Astrocyte of the spinal cord (primary cell): ENCODE data around the gene SPACA9.
A peak's percentile ranks its signal among the peaks of the same experiment; 100 is the strongest.

Source experiments
- DNase-seq: peaks from one replicate; pipeline ENCODE4 v3.0.0; 2011; ENCODE audit warnings: low read depth, low spot score
- H3K4me3 ChIP-seq: 2 replicates; pipeline ENCODE4 v1.5.1; 2011; ENCODE audit warnings: low read depth, mild to moderate bottlenecking, low read length, moderate library complexity
- in situ Hi-C: cut with HindIII; loops from 2 replicates; pipeline ENCODE4 v1.10.0; 2017; ENCODE audit warnings: low sequenced_read_pairs
- TF ChIP-seq, protein P1 (sequence below): IDR thresholded peaks from 2 replicates; pipeline ENCODE4 v1.5.1; 2012; ENCODE audit warnings: low read depth, mild to moderate bottlenecking, low read length, inconsistent platforms

The SPACA9 gene

DNA sequence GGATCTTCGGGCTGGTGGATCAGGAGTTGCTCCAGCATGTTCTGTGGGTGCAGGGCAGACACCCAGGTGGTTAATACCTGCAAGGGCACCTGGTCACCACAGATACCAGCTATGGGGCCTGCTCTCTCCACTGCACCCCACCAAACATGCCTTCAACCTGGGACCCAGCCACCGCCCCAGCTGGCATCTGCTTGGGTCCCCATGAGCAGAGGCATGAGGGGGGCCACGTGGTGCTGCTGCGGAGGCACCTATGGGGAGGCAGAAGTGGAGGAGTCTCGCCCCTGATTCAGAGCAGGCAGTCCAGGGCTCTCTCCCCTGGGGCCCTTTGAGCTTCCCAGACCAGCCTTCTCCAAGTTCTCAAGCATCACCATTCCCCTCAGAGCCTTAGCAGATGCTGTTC lies 3.5 kb upstream of the SPACA9 start:
- H3K4me3 ChIP-seq: no peak overlapping the region
- in situ Hi-C loops: no loop called here
- TF ChIP-seq, protein P1, sequence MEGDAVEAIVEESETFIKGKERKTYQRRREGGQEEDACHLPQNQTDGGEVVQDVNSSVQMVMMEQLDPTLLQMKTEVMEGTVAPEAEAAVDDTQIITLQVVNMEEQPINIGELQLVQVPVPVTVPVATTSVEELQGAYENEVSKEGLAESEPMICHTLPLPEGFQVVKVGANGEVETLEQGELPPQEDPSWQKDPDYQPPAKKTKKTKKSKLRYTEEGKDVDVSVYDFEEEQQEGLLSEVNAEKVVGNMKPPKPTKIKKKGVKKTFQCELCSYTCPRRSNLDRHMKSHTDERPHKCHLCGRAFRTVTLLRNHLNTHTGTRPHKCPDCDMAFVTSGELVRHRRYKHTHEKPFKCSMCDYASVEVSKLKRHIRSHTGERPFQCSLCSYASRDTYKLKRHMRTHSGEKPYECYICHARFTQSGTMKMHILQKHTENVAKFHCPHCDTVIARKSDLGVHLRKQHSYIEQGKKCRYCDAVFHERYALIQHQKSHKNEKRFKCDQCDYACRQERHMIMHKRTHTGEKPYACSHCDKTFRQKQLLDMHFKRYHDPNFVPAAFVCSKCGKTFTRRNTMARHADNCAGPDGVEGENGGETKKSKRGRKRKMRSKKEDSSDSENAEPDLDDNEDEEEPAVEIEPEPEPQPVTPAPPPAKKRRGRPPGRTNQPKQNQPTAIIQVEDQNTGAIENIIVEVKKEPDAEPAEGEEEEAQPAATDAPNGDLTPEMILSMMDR: no peak
- no peak for DNase-seq

DNA sequence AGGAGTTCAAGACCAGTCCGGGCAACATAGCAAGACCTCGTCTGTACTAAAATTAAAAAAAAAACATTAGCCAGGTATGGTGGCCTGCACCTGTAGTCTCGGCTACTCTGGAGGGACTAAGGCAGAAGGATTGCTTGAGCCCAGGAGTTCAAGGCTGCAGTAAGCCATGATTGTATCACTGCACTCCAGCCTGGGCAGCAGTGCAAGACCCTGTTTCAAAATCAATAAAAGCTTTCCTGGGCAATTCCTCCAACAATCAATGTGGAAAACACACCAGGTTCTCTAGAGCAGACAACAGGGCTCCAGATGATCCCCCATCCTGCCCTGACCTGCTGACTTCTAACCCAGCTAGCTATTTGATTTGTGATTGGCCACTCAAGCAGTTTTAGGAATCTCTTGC lies 1.8 kb upstream of the SPACA9 start:
- no peak for DNase-seq
- TF ChIP-seq, protein P1: no peak
- in situ Hi-C loops: no loop called here
- no peak overlapping the region for H3K4me3 ChIP-seq

DNA sequence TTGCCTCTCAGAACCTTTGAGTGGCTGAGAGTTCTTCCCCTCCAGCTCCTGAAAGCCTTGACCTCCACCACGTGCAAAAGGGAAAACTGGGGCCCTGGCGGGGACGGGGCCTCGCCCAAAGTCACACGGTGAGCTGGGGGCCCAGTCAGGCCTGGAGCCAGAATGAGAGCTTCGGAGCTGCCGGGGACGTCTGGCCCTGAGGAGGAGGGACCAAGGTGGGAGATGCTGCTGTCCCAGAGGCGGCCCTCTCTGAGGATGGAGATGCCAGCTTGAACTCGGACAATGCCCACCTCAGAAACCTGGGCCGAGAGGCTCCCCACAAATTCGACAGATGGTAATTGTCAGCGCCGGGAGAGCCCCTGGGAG lies 1.3 kb upstream of the SPACA9 start:
- in situ Hi-C loops: no loop called here

DNA sequence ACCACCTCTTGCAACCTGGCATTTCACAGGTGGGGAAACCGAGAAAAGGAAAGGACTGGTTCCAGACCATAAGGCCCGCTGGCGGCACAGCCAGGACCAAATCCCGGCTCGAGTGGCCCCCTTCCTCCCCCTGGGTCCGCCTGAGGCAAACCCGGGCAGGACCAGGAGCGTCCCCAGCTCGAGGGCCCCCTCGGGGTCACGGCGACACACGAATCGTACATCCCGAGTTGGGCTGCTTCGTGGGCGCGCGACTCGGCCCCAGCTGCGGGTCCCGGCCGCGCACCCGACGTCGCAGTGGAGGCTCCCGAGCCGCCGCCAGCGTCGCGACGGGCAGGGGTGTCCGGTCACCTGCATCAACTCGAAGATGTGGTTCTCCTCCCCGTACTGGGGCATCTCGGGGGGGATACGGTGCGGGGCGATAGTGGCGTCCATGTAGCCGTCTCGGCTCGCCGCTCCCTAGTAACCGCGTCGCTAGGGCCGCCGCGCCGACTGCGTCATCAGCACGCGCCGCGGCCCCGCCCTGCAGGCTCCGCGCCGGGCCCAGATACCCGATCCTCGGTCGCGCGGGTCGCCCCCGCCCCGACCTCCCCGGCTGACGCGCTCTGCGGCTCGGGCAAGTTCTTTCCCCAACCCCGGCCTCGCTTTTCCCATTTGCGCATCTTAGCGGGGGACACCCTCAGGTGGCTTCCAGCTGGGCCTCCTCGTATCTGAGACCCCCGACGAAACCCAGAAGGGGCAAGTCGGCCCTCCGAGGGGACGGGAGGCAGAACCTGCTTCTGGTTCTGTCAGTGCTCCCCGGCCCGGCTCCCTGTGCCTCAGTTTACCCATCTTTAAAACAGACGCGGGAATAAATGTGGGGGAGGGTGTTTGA lies 639 bp upstream of the SPACA9 start, which contains the start of gene AK8:
Gene AK8 (minus strand): TSS at position 461 of the 871 bp plus-strand sequence. CDS start 29 bp downstream, at position 432.
- TF ChIP-seq, protein P1: no peak
- H3K4me3 ChIP-seq: peak within 1 kb of the TSS; percentile 99
- DNase-seq: peak; percentile 73
- in situ Hi-C loops: no loop called here

More for the DNA sequence above, 1.3 kb upstream of the SPACA9 start:
- TF ChIP-seq, protein P1: no peak
- DNase-seq: no peak
- H3K4me3 ChIP-seq: peak overlapping the region; percentile 99

DNA sequence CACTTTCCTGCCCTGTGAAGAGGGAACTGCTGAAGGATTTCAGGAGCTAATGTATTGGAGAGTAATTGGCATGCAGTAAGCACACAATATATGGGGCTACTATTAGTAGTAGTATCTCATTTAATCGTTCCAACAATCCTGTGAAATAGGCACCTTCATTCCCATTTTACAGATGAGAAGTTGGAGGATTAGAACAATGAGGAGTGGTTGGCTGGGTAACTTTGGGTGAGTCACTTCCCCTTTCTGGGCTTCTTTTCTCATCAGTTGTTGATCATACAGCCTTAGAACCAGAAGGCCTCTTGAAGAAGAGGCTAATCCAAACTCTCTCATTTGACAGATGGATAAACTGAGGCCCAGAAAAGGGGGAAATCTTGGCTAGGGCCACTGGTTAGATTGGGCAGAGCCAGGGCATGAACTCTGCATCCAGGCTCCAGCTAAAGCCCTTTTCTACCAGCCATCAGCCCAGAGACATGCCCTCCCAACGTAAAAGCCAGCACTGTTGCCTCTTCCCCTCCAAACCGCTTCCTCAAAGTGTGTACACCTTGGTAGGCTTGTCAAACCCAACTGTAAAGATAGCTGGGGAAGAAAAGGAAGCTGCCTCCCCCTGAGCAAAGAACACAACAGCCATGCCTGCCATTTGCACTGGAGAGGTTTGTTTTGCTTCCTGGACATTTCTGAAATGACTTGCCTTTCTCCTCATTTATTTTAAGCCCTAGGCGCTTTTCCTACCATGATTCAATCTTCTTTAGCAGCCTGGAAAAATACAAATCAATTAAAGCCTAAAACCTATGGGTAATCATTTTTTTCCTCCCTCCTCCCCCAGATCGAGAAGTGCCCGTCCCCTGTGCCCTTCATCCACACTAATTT lies 992 bp downstream of the SPACA9 start:
- TF ChIP-seq, protein P1: no peak
- no peak overlapping the region for H3K4me3 ChIP-seq
- in situ Hi-C loops: no loop called here
- no peak for DNase-seq

DNA sequence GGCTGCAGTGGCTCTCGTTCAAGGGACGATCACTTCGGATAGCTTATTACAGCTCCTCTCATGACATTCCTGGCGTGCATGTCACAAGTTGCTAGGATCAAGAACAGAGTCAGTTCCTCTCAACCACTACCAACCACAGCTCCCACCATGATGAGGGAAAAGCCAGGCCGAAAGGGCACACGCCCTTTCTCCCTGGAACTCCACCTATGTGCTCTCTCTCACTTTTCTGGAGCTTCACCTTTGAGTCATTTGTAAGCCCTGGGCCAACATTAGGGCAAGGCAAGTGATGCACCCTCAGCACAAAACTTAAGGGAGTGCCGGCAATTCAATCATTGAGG lies 1.6 kb downstream of the SPACA9 start:
- TF ChIP-seq, protein P1: no peak
- no peak for DNase-seq
- in situ Hi-C loops: no loop called here
- H3K4me3 ChIP-seq: no peak overlapping the region
